ENCODE measurements around the gene RNF115. TPM values are rescaled to one million over a fixed set of nuclear protein-coding genes. Genes with fewer than 3 reads are reported as not detected.
"Not testable (repeated sequence)": the region's sequence is repeated elsewhere in the genome, so short reads cannot be mapped to it uniquely, and the experiment has no call there.

RNF115 gene
- total RNA-seq, 1 experiment from 2014 or later: 9.5 TPM

GRCh38 chr1:145792484-145792883, 31.4 kb downstream of the RNF115 start:
- Histone ChIP-seq H3K4me1 (ENCODE audit: control insufficient read depth in 1 of 2, insufficient read depth in 2 of 2, low read length in 2 of 2) (no peaks in the 10 kb centered on the region), H3K9me2 (ENCODE audit: insufficient read depth) (no peaks in the 10 kb centered on the region), H2AFZ (ENCODE audit: low read depth, low read length, poor library complexity, severe bottlenecking) (no peak overlapping the region), H3K79me2 (ENCODE audit: insufficient read depth, low read length) (peaks cover 21% of the 10 kb centered on the region), H3K4me2 (ENCODE audit: low read length) (no peak overlapping the region), H3K9ac (ENCODE audit: low read length) (no peak overlapping the region), H3K9me3 (ENCODE audit: control insufficient read depth in 1 of 2, insufficient read depth in 1 of 2, low read depth in 1 of 2, low read length in 2 of 2) (peaks cover 0 to 6% of the 10 kb centered on the region in 2 experiments; a peak in 2 of 4 replicates), H3K4me3 (replicated peaks in 1 of 2; ENCODE audit: low read depth in 1 of 2, low read length in 2 of 2) (no peak overlapping the region), H3K27ac (ENCODE audit: low read depth, low read length) (no peak overlapping the region), H4K20me1 (ENCODE audit: insufficient read depth) (no peaks in the 10 kb centered on the region), H3K36me3 (ENCODE audit: control insufficient read depth in 1 of 2, insufficient read depth in 2 of 2, low read length in 2 of 2) (no peaks in the 10 kb centered on the region), H3K27me3 (ENCODE audit: insufficient read depth, low read length) (no peaks in the 10 kb centered on the region)
- ChIA-PET RAD21 (ENCODE audit: low non-redundant PET in 1 of 2, low total read pairs in 2 of 2, uncharacterized antibody in 2 of 2, unreplicated experiment in 2 of 2) (no interaction called here), CTCF (no interaction called here), POLR2A (no interaction called here)
- DNase-seq (ENCODE audit: low read depth, low spot score) (no peak), ATAC-seq (no peak)
- intact Hi-C loops (cut with micrococcal nuclease): no loop called here
- BruUV-seq (replicated peaks): no TSS peak
- TF ChIP-seq MAX (IDR thresholded peaks at IDR 0.05): no peak
- TF ChIP-seq REST (IDR thresholded peaks at IDR 0.05; ENCODE audit: low read depth): no peak
- TF ChIP-seq ELF1 (IDR thresholded peaks at IDR 0.05; ENCODE audit: borderline replicate concordance, low read depth): no peak
- TF ChIP-seq CTCF (IDR thresholded peaks at IDR 0.05 in 2 of 3, conservative IDR thresholded peaks at IDR 0.05 in 1 of 3; ENCODE audit: borderline replicate concordance in 1 of 3, insufficient read depth in 1 of 3, low read depth in 2 of 3, low read length in 2 of 3): no peak
- no peak for TF ChIP-seq EZH2phosphoT487 (IDR thresholded peaks at IDR 0.05; ENCODE audit: borderline replicate concordance)
- TF ChIP-seq POLR2AphosphoS5 (IDR thresholded peaks at IDR 0.05; ENCODE audit: low read depth, low read length): no peak
- no peak for TF ChIP-seq ZFX (IDR thresholded peaks at IDR 0.05)
- no peak for TF ChIP-seq SIN3A (IDR thresholded peaks at IDR 0.05; ENCODE audit: low read depth)
- no peak for TF ChIP-seq ATF3 (IDR thresholded peaks at IDR 0.05)
- TF ChIP-seq EZH2 (IDR thresholded peaks at IDR 0.05): no peak

- intact Hi-C loops (cut with micrococcal nuclease); DNase-seq (ENCODE audit: low read depth, low spot score); H3K36me3 ChIP-seq (ENCODE audit: control insufficient read depth in 1 of 2, insufficient read depth in 2 of 2, low read length in 2 of 2); ATAC-seq; H3K4me1 ChIP-seq (ENCODE audit: control insufficient read depth in 1 of 2, insufficient read depth in 2 of 2, low read length in 2 of 2); CTCF ChIA-PET; POLR2A ChIA-PET; H3K27ac ChIP-seq (ENCODE audit: low read depth, low read length); H3K27me3 ChIP-seq (ENCODE audit: insufficient read depth, low read length); H2AFZ ChIP-seq (ENCODE audit: low read depth, low read length, poor library complexity, severe bottlenecking); H3K4me2 ChIP-seq (ENCODE audit: low read length); H3K9me2 ChIP-seq (ENCODE audit: insufficient read depth); H3K9me3 ChIP-seq (ENCODE audit: control insufficient read depth in 1 of 2, insufficient read depth in 1 of 2, low read depth in 1 of 2, low read length in 2 of 2); BruUV-seq (replicated peaks); H3K4me3 ChIP-seq (replicated peaks in 1 of 2; ENCODE audit: low read depth in 1 of 2, low read length in 2 of 2); H3K9ac ChIP-seq (ENCODE audit: low read length); RAD21 ChIA-PET (ENCODE audit: low non-redundant PET in 1 of 2, low total read pairs in 2 of 2, uncharacterized antibody in 2 of 2, unreplicated experiment in 2 of 2); H4K20me1 ChIP-seq (ENCODE audit: insufficient read depth): not testable (repeated sequence)
- H3K79me2 ChIP-seq (ENCODE audit: insufficient read depth, low read length): peaks cover 14% of the 10 kb centered on the region
Observed at GRCh38 chr1:145791860-145792259, 32.0 kb downstream of the RNF115 start.

All from HCT116 (cell line).